ENCODE results near the gene GLI3. TPM values are rescaled to one million over a fixed set of nuclear protein-coding genes. Genes with fewer than 3 reads are reported as not detected.
A peak's percentile ranks its signal among the peaks of the same experiment; 100 is the strongest.
"Not testable (repeated sequence)": the region's sequence is repeated elsewhere in the genome, so short reads cannot be mapped to it uniquely, and the experiment has no call there.

The GLI3 gene
- total RNA-seq, 1 donor from 2014 or later, result 15.0 TPM

- ATAC-seq, result no peak
Observed at GRCh38 chr7:42210333-42210732, 26.7 kb downstream of the GLI3 start.

GRCh38 chr7:42209085-42209484 is 27.9 kb downstream of the GLI3 start:
- ATAC-seq, result not testable (repeated sequence)

- no peak for ATAC-seq
Observed at GRCh38 chr7:42208572-42208971, 28.4 kb downstream of the GLI3 start.

GRCh38 chr7:42207420-42207819 is 29.6 kb downstream of the GLI3 start:
- ATAC-seq, result no peak

GRCh38 chr7:42203336-42203735 is 33.7 kb downstream of the GLI3 start:
- no peak for ATAC-seq

- ATAC-seq, result no peak
Observed at GRCh38 chr7:42202601-42203000, 34.4 kb downstream of the GLI3 start.

GRCh38 chr7:42198974-42199668 is 37.9 kb downstream of the GLI3 start:
- ATAC-seq, result no peak

- ATAC-seq, result peak; percentile 98
Observed at GRCh38 chr7:42198296-42198695, 38.7 kb downstream of the GLI3 start.

GRCh38 chr7:42197451-42197850 is 39.6 kb downstream of the GLI3 start:
- ATAC-seq, result no peak

- ATAC-seq, result no peak
Observed at GRCh38 chr7:42194238-42194637, 42.8 kb downstream of the GLI3 start.

- no peak for ATAC-seq
Observed at GRCh38 chr7:42193471-42194129, 43.4 kb downstream of the GLI3 start.

- ATAC-seq, result no peak
Observed at GRCh38 chr7:42192851-42193461, 44.1 kb downstream of the GLI3 start.

- no peak for ATAC-seq
Observed at GRCh38 chr7:42192066-42192465, 44.9 kb downstream of the GLI3 start.

GRCh38 chr7:42189535-42189934 is 47.5 kb downstream of the GLI3 start:
- no peak for ATAC-seq

GRCh38 chr7:42186151-42186550 is 50.9 kb downstream of the GLI3 start:
- no peak for ATAC-seq

GRCh38 chr7:42185726-42186125 is 51.3 kb downstream of the GLI3 start:
- ATAC-seq, result no peak

GRCh38 chr7:42183547-42183946 is 53.5 kb downstream of the GLI3 start:
- ATAC-seq, result no peak

GRCh38 chr7:42181566-42181965 is 55.4 kb downstream of the GLI3 start:
- ATAC-seq, result no peak

- ATAC-seq, result no peak
Observed at GRCh38 chr7:42180806-42181205, 56.2 kb downstream of the GLI3 start.

GRCh38 chr7:42176724-42177101 is 60.3 kb downstream of the GLI3 start:
- ATAC-seq, result no peak

GRCh38 chr7:42175834-42176723 is 60.9 kb downstream of the GLI3 start:
- peak; percentile 41 for ATAC-seq

- no peak for ATAC-seq
Observed at GRCh38 chr7:42174391-42174912, 62.6 kb downstream of the GLI3 start.

GRCh38 chr7:42170724-42171123 is 66.3 kb downstream of the GLI3 start:
- no peak for ATAC-seq

All from esophagus mucosa (tissue), 1 donor.